Upper lobe of left lung (tissue), 4 donors: ENCODE data around the gene UST.

Source experiments
- POLR2A ChIP-seq, 4 donors: fragments of 450-650 bp; IDR thresholded peaks; one replicate each; pipeline ENCODE4 v1.5.1; 2016 to 2017; ENCODE audit warnings: antibody characterized with exemption in 4 of 4, mild to moderate bottlenecking in 2 of 4
- POLR2AphosphoS5 ChIP-seq, 2 donors: sonication (generic); formaldehyde crosslinking; IDR thresholded peaks; one replicate each; pipeline ENCODE4 v1.5.1; 2017; ENCODE audit warnings: antibody characterized with exemption in 2 of 2
- TF ChIP-seq, protein P1 (sequence below), 6 experiments: fragments of 450-650 bp in 4 of 6; fragments of 200-600 bp in 2 of 6; sonication (generic) in 2 of 6; IDR thresholded peaks; one replicate each; pipeline ENCODE4 v1.5.1; 2016 to 2019; ENCODE audit warnings: antibody characterized with exemption in 6 of 6

DNA sequence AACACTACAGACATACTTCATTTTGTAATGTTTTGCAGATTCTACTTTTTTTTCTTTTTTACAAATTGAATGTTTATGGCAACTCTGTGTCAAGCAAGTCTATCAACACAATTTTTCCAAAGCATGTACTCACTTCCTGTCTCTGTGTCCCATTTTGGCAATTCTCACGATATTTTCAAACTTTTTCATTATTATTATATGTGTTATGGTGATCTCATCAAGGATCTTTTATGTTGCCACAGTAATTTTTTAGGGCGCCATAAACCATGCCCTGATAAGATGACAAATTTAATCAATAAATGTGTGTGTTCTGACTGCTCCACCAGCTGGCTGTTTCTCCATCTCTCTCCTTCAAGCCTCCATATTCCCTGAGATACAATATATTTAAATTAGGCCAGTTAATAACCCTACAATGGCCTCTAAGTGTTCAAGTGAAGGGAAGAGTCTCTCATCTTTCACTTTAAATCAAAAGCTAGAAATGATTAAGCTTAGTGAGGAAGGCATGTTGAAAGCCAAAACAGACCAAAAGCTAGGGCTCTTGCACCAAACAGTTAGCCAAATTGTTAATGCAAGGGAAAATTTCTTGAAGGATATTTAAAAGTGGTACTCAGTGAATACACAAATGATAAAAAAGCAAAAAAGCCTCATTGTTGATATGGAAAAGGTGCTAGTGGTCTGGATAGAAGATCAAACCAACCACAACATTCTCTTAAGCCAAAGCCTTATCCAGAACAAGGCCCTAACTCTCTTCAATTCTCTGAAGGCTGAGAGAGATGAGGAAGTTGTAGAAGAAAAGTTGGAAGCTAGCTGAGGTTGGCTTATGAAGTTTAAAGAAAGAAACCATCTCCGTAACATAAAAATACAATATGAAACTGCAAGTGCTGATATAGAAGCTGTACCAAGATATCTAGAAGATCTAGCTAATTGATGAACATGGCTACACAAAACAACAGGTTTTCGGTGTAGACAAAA, 376.3 kb downstream of the UST start:
- TF ChIP-seq POLR2A (IDR thresholded peaks at IDR 0.05) (no peak), POLR2AphosphoS5 (IDR thresholded peaks at IDR 0.05) (no peak)
- TF ChIP-seq, protein P1, sequence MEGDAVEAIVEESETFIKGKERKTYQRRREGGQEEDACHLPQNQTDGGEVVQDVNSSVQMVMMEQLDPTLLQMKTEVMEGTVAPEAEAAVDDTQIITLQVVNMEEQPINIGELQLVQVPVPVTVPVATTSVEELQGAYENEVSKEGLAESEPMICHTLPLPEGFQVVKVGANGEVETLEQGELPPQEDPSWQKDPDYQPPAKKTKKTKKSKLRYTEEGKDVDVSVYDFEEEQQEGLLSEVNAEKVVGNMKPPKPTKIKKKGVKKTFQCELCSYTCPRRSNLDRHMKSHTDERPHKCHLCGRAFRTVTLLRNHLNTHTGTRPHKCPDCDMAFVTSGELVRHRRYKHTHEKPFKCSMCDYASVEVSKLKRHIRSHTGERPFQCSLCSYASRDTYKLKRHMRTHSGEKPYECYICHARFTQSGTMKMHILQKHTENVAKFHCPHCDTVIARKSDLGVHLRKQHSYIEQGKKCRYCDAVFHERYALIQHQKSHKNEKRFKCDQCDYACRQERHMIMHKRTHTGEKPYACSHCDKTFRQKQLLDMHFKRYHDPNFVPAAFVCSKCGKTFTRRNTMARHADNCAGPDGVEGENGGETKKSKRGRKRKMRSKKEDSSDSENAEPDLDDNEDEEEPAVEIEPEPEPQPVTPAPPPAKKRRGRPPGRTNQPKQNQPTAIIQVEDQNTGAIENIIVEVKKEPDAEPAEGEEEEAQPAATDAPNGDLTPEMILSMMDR (IDR thresholded peaks at IDR 0.05) = no peak
